Inferior parietal cortex (tissue), 1 donor: ENCODE results near the gene SRSF3.
A peak's percentile ranks its signal among the peaks of the same experiment; 100 is the strongest.
"Not testable (repeated sequence)": the region's sequence is repeated elsewhere in the genome, so short reads cannot be mapped to it uniquely, and the experiment has no call there.

Experiments
- DNase-seq: peaks from one replicate; pipeline ENCODE4 v3.0.0-alpha.2; 2016; ENCODE audit errors: extremely low spot score

SRSF3 gene

GRCh38 chr6:36605143-36605542, 11.0 kb downstream of the SRSF3 start:
- no peak for DNase-seq

GRCh38 chr6:36605560-36606391, 11.6 kb downstream of the SRSF3 start:
- no peak for DNase-seq

- not testable (repeated sequence) for DNase-seq
Measured at GRCh38 chr6:36607305-36607682, 13.1 kb downstream of the SRSF3 start.

GRCh38 chr6:36607683-36608386, 13.7 kb downstream of the SRSF3 start:
- no peak for DNase-seq

- no peak for DNase-seq
Measured at GRCh38 chr6:36608788-36609563, 14.8 kb downstream of the SRSF3 start.

- no peak for DNase-seq
Measured at GRCh38 chr6:36609582-36609981, 15.4 kb downstream of the SRSF3 start.

- DNase-seq: no peak
Measured at GRCh38 chr6:36610041-36610955, 16.1 kb downstream of the SRSF3 start.

GRCh38 chr6:36610956-36611336, 16.8 kb downstream of the SRSF3 start:
- no peak for DNase-seq

- DNase-seq: not testable (repeated sequence)
Measured at GRCh38 chr6:36611679-36612078, 17.5 kb downstream of the SRSF3 start.

GRCh38 chr6:36612101-36612625, 18.0 kb downstream of the SRSF3 start:
- DNase-seq: no peak

GRCh38 chr6:36613200-36613995, 19.2 kb downstream of the SRSF3 start:
- no peak for DNase-seq

- peak; percentile 69 for DNase-seq
Measured at GRCh38 chr6:36615018-36615761, 21.0 kb downstream of the SRSF3 start.

GRCh38 chr6:36616893-36617521, 22.8 kb downstream of the SRSF3 start:
- no peak for DNase-seq

GRCh38 chr6:36618366-36619355, 24.5 kb downstream of the SRSF3 start:
- DNase-seq: no peak

- no peak for DNase-seq
Measured at GRCh38 chr6:36621371-36621855, 27.3 kb downstream of the SRSF3 start.

GRCh38 chr6:36622901-36623546, 28.9 kb downstream of the SRSF3 start:
- no peak for DNase-seq
